Measurements from ENCODE around the gene ACTL8.

GRCh38 chr1:17810668-17811067, 55.5 kb downstream of the ACTL8 start:
- TF ChIP-seq, protein P1, sequence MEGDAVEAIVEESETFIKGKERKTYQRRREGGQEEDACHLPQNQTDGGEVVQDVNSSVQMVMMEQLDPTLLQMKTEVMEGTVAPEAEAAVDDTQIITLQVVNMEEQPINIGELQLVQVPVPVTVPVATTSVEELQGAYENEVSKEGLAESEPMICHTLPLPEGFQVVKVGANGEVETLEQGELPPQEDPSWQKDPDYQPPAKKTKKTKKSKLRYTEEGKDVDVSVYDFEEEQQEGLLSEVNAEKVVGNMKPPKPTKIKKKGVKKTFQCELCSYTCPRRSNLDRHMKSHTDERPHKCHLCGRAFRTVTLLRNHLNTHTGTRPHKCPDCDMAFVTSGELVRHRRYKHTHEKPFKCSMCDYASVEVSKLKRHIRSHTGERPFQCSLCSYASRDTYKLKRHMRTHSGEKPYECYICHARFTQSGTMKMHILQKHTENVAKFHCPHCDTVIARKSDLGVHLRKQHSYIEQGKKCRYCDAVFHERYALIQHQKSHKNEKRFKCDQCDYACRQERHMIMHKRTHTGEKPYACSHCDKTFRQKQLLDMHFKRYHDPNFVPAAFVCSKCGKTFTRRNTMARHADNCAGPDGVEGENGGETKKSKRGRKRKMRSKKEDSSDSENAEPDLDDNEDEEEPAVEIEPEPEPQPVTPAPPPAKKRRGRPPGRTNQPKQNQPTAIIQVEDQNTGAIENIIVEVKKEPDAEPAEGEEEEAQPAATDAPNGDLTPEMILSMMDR (IDR thresholded peaks at IDR 0.05) = no peak
- no peak for TF ChIP-seq POLR2A (IDR thresholded peaks at IDR 0.05)

Measured in esophagus squamous epithelium (tissue), 4 donors.